ENCODE results near the gene JADE2.

The JADE2 gene

GRCh38 chr5:134534058-134534725 lies 8.7 kb downstream of the JADE2 start:
- no peak overlapping the region for H3K4me3 ChIP-seq (ENCODE audit: low read depth, low read length)
- DNase-seq (ENCODE audit: low read depth), result no peak
- TF ChIP-seq, protein P1, sequence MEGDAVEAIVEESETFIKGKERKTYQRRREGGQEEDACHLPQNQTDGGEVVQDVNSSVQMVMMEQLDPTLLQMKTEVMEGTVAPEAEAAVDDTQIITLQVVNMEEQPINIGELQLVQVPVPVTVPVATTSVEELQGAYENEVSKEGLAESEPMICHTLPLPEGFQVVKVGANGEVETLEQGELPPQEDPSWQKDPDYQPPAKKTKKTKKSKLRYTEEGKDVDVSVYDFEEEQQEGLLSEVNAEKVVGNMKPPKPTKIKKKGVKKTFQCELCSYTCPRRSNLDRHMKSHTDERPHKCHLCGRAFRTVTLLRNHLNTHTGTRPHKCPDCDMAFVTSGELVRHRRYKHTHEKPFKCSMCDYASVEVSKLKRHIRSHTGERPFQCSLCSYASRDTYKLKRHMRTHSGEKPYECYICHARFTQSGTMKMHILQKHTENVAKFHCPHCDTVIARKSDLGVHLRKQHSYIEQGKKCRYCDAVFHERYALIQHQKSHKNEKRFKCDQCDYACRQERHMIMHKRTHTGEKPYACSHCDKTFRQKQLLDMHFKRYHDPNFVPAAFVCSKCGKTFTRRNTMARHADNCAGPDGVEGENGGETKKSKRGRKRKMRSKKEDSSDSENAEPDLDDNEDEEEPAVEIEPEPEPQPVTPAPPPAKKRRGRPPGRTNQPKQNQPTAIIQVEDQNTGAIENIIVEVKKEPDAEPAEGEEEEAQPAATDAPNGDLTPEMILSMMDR (IDR thresholded peaks at IDR 0.05; ENCODE audit: low read depth, low read length, missing control alignments), result no peak

DNA sequence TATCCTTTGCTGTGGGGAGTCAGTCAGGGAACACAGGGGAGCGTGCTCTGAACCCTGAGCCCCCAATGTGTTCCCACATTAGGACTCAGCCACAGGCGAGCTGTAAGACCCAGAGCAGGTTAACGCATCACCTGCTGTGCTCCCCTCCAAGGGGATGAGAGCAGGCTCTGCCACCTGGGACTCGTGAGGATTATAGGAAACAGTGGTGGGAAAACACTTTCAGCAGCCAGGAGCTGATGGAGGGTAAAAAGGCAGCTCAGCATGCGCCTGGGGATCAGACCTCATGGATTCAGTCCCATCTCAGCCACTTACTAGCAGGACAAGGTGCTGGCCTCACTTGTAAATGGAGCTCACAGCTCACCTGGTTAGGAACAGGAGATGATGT lies 9.2 kb downstream of the JADE2 start:
- H3K4me3 ChIP-seq (ENCODE audit: low read depth, low read length), result no peak overlapping the region
- DNase-seq (ENCODE audit: low read depth), result no peak
- TF ChIP-seq, protein P1 (IDR thresholded peaks at IDR 0.05; ENCODE audit: low read depth, low read length, missing control alignments), result no peak

- no peak overlapping the region for H3K4me3 ChIP-seq (ENCODE audit: low read depth, low read length)
- TF ChIP-seq, protein P1 (IDR thresholded peaks at IDR 0.05; ENCODE audit: low read depth, low read length, missing control alignments), result no peak
- no peak for DNase-seq (ENCODE audit: low read depth)
These were observed 11.4 kb downstream of the JADE2 start for GRCh38 chr5:134536876-134537275.

GRCh38 chr5:134537297-134537696 lies 11.8 kb downstream of the JADE2 start:
- DNase-seq (ENCODE audit: low read depth), result no peak
- no peak overlapping the region for H3K4me3 ChIP-seq (ENCODE audit: low read depth, low read length)
- TF ChIP-seq, protein P1 (IDR thresholded peaks at IDR 0.05; ENCODE audit: low read depth, low read length, missing control alignments), result no peak

DNA sequence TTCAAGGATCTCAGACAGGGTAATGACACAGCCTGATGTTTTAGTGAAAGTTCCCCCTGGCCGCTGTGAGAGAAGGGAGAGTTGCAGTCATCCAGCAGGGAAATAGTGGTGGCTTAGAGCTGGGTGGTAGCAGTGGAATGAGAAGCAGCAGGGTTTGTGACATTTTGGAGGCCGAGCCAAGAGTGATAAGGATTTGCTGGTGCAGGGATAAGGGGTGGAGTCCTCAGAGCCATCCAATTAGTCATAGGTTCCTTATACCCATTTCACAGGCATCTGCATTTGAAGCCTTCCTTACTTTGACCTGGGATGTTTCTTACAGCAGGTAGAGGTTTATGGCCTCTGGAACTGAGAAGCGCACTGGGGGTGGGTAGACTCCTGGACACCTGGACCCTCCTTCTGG lies 12.8 kb downstream of the JADE2 start:
- no peak for DNase-seq (ENCODE audit: low read depth)
- TF ChIP-seq, protein P1 (IDR thresholded peaks at IDR 0.05; ENCODE audit: low read depth, low read length, missing control alignments), result no peak
- no peak overlapping the region for H3K4me3 ChIP-seq (ENCODE audit: low read depth, low read length)

DNA sequence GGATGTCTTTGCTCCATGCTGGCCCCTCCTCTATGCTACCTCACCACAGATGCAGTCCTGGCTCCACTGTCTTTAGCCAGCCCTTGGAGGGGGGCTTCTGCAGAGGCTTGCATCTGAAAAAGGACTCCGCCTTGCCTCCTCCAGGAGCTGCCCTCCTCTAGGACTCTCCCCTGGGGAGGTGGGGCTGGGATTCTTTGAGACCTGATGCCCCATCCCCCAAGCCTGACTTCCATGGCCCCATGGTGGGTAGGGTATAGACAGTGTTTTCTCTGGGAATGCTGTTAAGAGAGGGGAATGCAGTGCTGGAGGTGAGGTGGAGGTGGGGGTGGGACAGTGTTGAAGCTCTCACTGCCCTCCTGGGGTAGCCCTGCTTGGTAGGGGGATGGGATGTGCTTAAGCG lies 14.3 kb downstream of the JADE2 start:
- DNase-seq (ENCODE audit: low read depth), result no peak
- H3K4me3 ChIP-seq (ENCODE audit: low read depth, low read length), result no peak overlapping the region
- TF ChIP-seq, protein P1 (IDR thresholded peaks at IDR 0.05; ENCODE audit: low read depth, low read length, missing control alignments), result no peak
